Heart left ventricle (tissue), 16 donors: ENCODE measurements around the gene STOML1. TPM values are rescaled to one million over a fixed set of nuclear protein-coding genes. Genes with fewer than 3 reads are reported as not detected.

Experiments
- ATAC-seq, 4 donors: fragments of 200-7000 bp; cut with Tn5 transposase; one replicate each; pipeline ENCODE4 v1.9.1; 2020 to 2022; ENCODE audit warnings: moderate library complexity in 4 of 4, mild to moderate bottlenecking in 3 of 4, moderate number of reproducible peaks in 1 of 4
- DNase-seq, 5 donors: peaks; one replicate each; pipeline ENCODE4 v3.0.0-alpha.2; 2020
- H3K27ac ChIP-seq, 12 donors: fragments of 200-600 bp; sonication (generic) in 4 of 12; one replicate each; pipeline versions ENCODE4 v1.5.0 to v1.8.0; 2016 to 2022; ENCODE audit warnings: mild to moderate bottlenecking in 2 of 12
- H3K27me3 ChIP-seq, 9 donors: fragments of 200-600 bp; sonication (generic) in 2 of 9; one replicate each; pipeline versions ENCODE4 v1.5.1 to v1.8.0; 2016 to 2022; ENCODE audit warnings: mild to moderate bottlenecking in 3 of 9
- H3K36me3 ChIP-seq, 9 donors: fragments of 200-600 bp; sonication (generic) in 2 of 9; one replicate each; pipeline versions ENCODE4 v1.5.0 to v1.8.0; 2018 to 2022; ENCODE audit warnings: mild to moderate bottlenecking in 2 of 9
- H3K4me1 ChIP-seq, 12 donors: fragments of 200-600 bp; sonication (generic) in 4 of 12; one replicate each; pipeline versions ENCODE4 v1.5.0 to v1.8.0; 2016 to 2022; ENCODE audit warnings: mild to moderate bottlenecking in 3 of 12
- H3K4me3 ChIP-seq, 12 donors: fragments of 200-600 bp; sonication (generic) in 4 of 12; one replicate each; pipeline versions ENCODE4 v1.5.0 to v1.8.0; 2017 to 2022; ENCODE audit warnings: mild to moderate bottlenecking in 9 of 12, moderate library complexity in 4 of 12
- H3K9me3 ChIP-seq, 12 donors: fragments of 200-600 bp; sonication (generic) in 4 of 12; one replicate each; pipeline versions ENCODE4 v1.5.0 to v1.8.0; 2016 to 2022; ENCODE audit warnings: mild to moderate bottlenecking in 1 of 12
- CTCF ChIP-seq, 12 donors: fragments of 200-600 bp; sonication (generic) in 4 of 12; IDR thresholded peaks; one replicate each; pipeline versions ENCODE4 v1.5.0 to v1.8.0; 2018 to 2022; ENCODE audit warnings: antibody characterized with exemption in 12 of 12, mild to moderate bottlenecking in 5 of 12
- POLR2A ChIP-seq, 2 donors: fragments of 450-650 bp; IDR thresholded peaks; one replicate each; pipeline ENCODE4 v1.6.1; 2017; ENCODE audit warnings: antibody characterized with exemption in 2 of 2, mild to moderate bottlenecking in 2 of 2, moderate library complexity in 2 of 2
- WGBS, 4 donors: extraction: QIAGEN DNeasy Blood & Tissue Kit in 2 of 4; methylation state at CpG; one replicate each; pipeline versions ENCODE4 v1.1.5 to v1.1.7; 2013 to 2018; 5-methylcytosine and 5-hydroxymethylcytosine counted together
- intact Hi-C, 10 donors: fragments of 100-400 bp; cut with DNase I; formaldehyde crosslinking; loops; one replicate each; pipeline versions ENCODE4 v1.11.1 to v1.14.2; 2022
- polyA plus RNA-seq, 2 donors: library from polyadenylated mRNA; stranded (reverse); fragments of 200-250 nt; gene quantifications; one replicate each; pipeline ENCODE4 v1.2.3, GENCODE V29; 2013
- total RNA-seq, 9 donors: library from RNA; depleted of rRNA in 2 of 9; stranded (reverse); fragments of >200 nt in 2 of 9; fragmentation: NEBNext Ultra II Directional in 3 of 9; extraction: Animal tissue kit (Norgen Biotek cat#: 25700) in 3 of 9; gene quantifications; one replicate each; pipeline versions ENCODE4 v1.1.0 to v1.2.4, GENCODE V29; 2016 to 2023
- donor health status: ischemic (EF 13 %, LVEDD 7.1; RV severe dilation, severe dysfunction).
- donor health status: healthy with polysubstance abuse.
- donor health status: DM: no; HTN: yes; CAD: no.
- donor health status: DM: no; HTN: no; CAD: no.
- donor health status: ischemic (EF 25% LVEDD 6.9; RV normal size, moderate dysfunction).
- donor health status: ischemic (EF 25% LVEDD 5.7; RV mildly dilated, moderate dysfunction).
- donor health status: healthy.
- donor health status: DM: yes; HTN: yes; CAD: no.
- donor health status: ischemic (EF 35%, LVEDD 5.7; RV mildly dilated, moderate dysfunction).
- donor health status: nonischemic (EF 11% LVEDD 7.7; RV severe dilation, severe dysfunction).
- donor health status: DM: yes; HTN: yes; CAD: no.
- donor health status: PGD.
- donor health status: ischemic (EF 29% LVEDD 5.4; RV normal size, mild dysfunction).
- donor health status: nonischemic (EF 23%, LVEDD 6.1; RV moderate dilation, normal function).

The STOML1 gene
- total and polyA plus RNA-seq, 11 donors: 25.0 to 41.1 (median 27.7) TPM

DNA sequence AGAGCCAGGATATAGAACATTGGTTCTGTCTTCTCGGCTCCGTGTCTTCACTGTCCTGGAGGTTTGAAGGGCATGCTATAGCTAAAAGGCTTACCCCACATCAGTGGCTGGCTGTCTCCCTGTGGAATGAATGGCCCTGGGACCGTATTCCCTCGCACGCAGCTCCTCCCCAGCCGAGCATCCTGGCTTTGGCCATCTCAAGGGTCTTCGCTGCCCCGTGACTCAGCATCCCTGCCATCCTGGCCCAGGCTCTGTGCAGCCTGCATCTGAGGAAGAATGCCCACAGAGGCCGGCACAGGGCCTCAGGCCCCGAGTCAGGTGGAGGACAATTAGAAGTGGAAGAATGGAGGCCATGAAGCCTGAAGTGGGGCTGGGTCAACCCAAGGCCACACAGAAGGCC lies 54.8 kb downstream of the STOML1 start:
- 68 to 84% (median 83%) methylated on average over 5 to 10 of the region's 10 CpGs for WGBS, 4 donors
- peaks cover 0 to 75% (median 26%) of the 10 kb centered on the region in 12 donors for H3K4me1 ChIP-seq
- H3K27me3 ChIP-seq: no peaks in the 10 kb centered on the region
- intact Hi-C loops: no loop called here
- no peak overlapping the region for H3K4me3 ChIP-seq
- H3K36me3 ChIP-seq: no peaks in the 10 kb centered on the region
- DNase-seq: peak in 2 of 5 donors; percentile 25 to 47
- TF ChIP-seq CTCF (IDR thresholded peaks at IDR 0.05) (no peak), POLR2A (IDR thresholded peaks at IDR 0.05) (no peak)
- H3K9me3 ChIP-seq: no peaks in the 10 kb centered on the region
- peak overlapping the region in 3 of 12 donors; percentile 24 to 60 (median 54) for H3K27ac ChIP-seq
- no peak for ATAC-seq

DNA sequence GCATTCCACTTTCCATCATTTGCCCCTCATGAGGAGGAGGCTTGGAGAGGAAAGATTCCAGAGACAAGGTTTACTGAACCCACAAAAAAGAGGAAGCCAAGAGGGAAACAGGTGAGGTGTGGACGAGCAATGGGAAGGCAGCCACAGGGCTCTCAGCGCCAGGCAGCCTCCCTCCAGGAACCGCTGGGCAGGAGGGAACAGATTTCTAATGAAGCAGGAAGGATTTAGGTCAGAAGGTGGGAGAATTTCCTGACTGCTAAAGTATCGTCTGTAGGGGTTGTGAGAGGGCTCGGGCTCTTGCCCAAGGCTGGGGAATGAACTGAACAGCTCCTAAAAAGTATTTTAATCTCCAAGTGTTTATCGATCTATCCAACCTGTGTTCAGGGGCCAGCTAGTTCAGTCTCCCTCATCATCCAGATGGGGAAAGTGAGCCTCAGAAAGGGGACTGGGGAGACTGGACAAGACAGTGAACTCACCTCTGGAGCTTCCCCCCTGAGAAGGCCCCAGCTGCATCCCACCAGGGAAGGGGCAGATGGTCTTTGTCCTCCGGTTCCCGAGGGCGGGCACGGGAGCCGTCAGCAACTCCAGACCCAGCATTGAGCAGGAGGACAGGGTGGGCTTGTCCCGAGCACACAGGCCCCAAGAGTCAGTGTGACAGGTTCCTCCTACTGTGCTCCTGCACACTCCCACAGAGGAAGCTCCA lies 55.4 kb downstream of the STOML1 start:
- TF ChIP-seq CTCF (IDR thresholded peaks at IDR 0.05) (no peak), POLR2A (IDR thresholded peaks at IDR 0.05) (no peak)
- DNase-seq (peak in 3 of 5 donors; percentile 14 to 48 (median 24)), ATAC-seq (no peak)
- Histone ChIP-seq H3K9me3 (no peaks in the 10 kb centered on the region), H3K27me3 (no peaks in the 10 kb centered on the region), H3K4me3 (no peak overlapping the region), H3K27ac (peak overlapping the region in 3 of 12 donors; percentile 39 to 60 (median 54)), H3K4me1 (peaks cover 0 to 76% (median 27%) of the 10 kb centered on the region in 12 donors), H3K36me3 (peaks cover 0 to 3% (median 0%) of the 10 kb centered on the region in 9 donors)
- 49 to 61% (median 59%) methylated on average over 11 to 12 of the region's 12 CpGs for WGBS, 4 donors
- intact Hi-C loops: no loop called here

- Histone ChIP-seq H3K4me1 (peaks cover 0 to 76% (median 25%) of the 10 kb centered on the region in 12 donors), H3K4me3 (no peak overlapping the region), H3K9me3 (no peaks in the 10 kb centered on the region), H3K36me3 (peaks cover 0 to 3% (median 0%) of the 10 kb centered on the region in 9 donors), H3K27me3 (no peaks in the 10 kb centered on the region), H3K27ac (peak overlapping the region in 3 of 12 donors; percentile 39 to 60 (median 54))
- ATAC-seq (no peak), DNase-seq (peak in 3 of 5 donors; percentile 21 to 51 (median 27))
- WGBS, 4 donors: 56 to 65% (median 60%) methylated on average over 5 of the region's 5 CpGs
- TF ChIP-seq CTCF (IDR thresholded peaks at IDR 0.05) (no peak), POLR2A (IDR thresholded peaks at IDR 0.05) (no peak)
- intact Hi-C loops: no loop called here
Observed at GRCh38 chr15:73936181-73936580, 55.9 kb downstream of the STOML1 start.

- peaks cover 0 to 3% (median 0%) of the 10 kb centered on the region in 9 donors for H3K36me3 ChIP-seq
- no peaks in the 10 kb centered on the region for H3K27me3 ChIP-seq
- peaks cover 0 to 76% (median 19%) of the 10 kb centered on the region in 12 donors for H3K4me1 ChIP-seq
- H3K4me3 ChIP-seq: no peak overlapping the region
- TF ChIP-seq CTCF (IDR thresholded peaks at IDR 0.05) (no peak), POLR2A (IDR thresholded peaks at IDR 0.05) (no peak)
- intact Hi-C loops: no loop called here
- peak overlapping the region in 1 of 12 donors; percentile 34 for H3K27ac ChIP-seq
- peak in 3 of 5 donors; percentile 22 to 34 (median 26) for DNase-seq
- H3K9me3 ChIP-seq: no peaks in the 10 kb centered on the region
- 88 to 98% (median 93%) methylated on average over 3 to 4 of the region's 4 CpGs for WGBS, 4 donors
- ATAC-seq: no peak
Observed at GRCh38 chr15:73935547-73935946, 56.5 kb downstream of the STOML1 start.
